HEK293 (cell line): ENCODE measurements around the gene GABBR2.

ENCODE experiments used
- CTCF ChIA-PET: fragments of 350-600 bp; formaldehyde crosslinking; extraction: SDS; loops from one replicate; lab custom pipeline; 2021; ENCODE audit warnings: antibody characterized with exemption; lab: Yijun Ruan, JAX
- POLR2A ChIA-PET: fragments of 300-600 bp; formaldehyde crosslinking; extraction: SDS; loops from one replicate; lab custom pipeline; 2020; ENCODE audit warnings: antibody characterized with exemption, inconsistent platforms; lab: Yijun Ruan, JAX
- H3K27ac ChIP-seq: fragments of 200-500 bp; sonication (Bioruptor generic); 2 replicates; pipeline ENCODE4 v1.5.1; 2014; ENCODE audit warnings: low read depth, low read length, control low read depth, inconsistent platforms; ENCODE audit errors: extremely low read depth
- H3K36me3 ChIP-seq, 2 experiments: fragments of 200-500 bp in 1 of 2; sonication (Bioruptor generic) in 1 of 2; 1 replicate in 1 of 2; 2 replicates in 1 of 2; pipeline ENCODE4 v1.5.1; 2014 to 2017; ENCODE audit warnings: inconsistent platforms in 2 of 2, low read length in 2 of 2; ENCODE audit not compliant: control insufficient read depth in 2 of 2, insufficient read depth in 1 of 2
- H3K4me1 ChIP-seq: fragments of 200-500 bp; sonication (Bioruptor generic); 2 replicates; pipeline ENCODE4 v1.5.1; 2014; ENCODE audit warnings: mild to moderate bottlenecking, low read length, inconsistent platforms; ENCODE audit not compliant: control insufficient read depth, insufficient read depth
- H3K4me3 ChIP-seq: 2 replicates; pipeline ENCODE4 v1.5.1; 2011; ENCODE audit warnings: low read depth, mild to moderate bottlenecking, control low read depth, low read length, moderate library complexity
- H3K9me3 ChIP-seq: fragments of 200-500 bp; sonication (Bioruptor generic); 2 replicates; pipeline ENCODE4 v1.5.1; 2014; ENCODE audit warnings: low read depth, low read length, inconsistent platforms; ENCODE audit not compliant: control insufficient read depth, insufficient read depth
- ATF2 ChIP-seq: fragments of 450-650 bp; formaldehyde crosslinking; IDR thresholded peaks from 2 replicates; pipeline ENCODE4 v1.5.1; 2016; ENCODE audit warnings: missing biosample characterization, missing genetic modification characterization, low read depth
- BCL6B ChIP-seq: fragments of 450-650 bp; formaldehyde crosslinking; IDR thresholded peaks from 2 replicates; pipeline ENCODE4 v1.5.1; 2017; ENCODE audit warnings: missing biosample characterization, missing genetic modification characterization
- CTCF ChIP-seq: fragments of 450-650 bp; formaldehyde crosslinking; IDR thresholded peaks from 2 replicates; pipeline ENCODE4 v1.5.1; 2016; ENCODE audit warnings: missing biosample characterization, missing genetic modification characterization
- GLI4 ChIP-seq: fragments of 450-650 bp; formaldehyde crosslinking; IDR thresholded peaks from 2 replicates; pipeline ENCODE4 v1.5.1; 2016; ENCODE audit warnings: missing biosample characterization, missing genetic modification characterization
- KLF10 ChIP-seq: fragments of 450-650 bp; IDR thresholded peaks from 2 replicates; pipeline ENCODE4 v1.5.1; 2018; ENCODE audit warnings: missing biosample characterization, mild to moderate bottlenecking, missing genetic modification characterization
- PRDM1 ChIP-seq: fragments of 450-650 bp; formaldehyde crosslinking; IDR thresholded peaks from 2 replicates; pipeline ENCODE4; 2016; ENCODE audit warnings: missing biosample characterization, missing genetic modification characterization
- PRDM2 ChIP-seq: fragments of 450-650 bp; formaldehyde crosslinking; IDR thresholded peaks from 2 replicates; pipeline ENCODE4 v1.5.1; 2016; ENCODE audit warnings: missing biosample characterization, missing genetic modification characterization, borderline replicate concordance
- SETDB1 ChIP-seq: IDR thresholded peaks from one replicate; pipeline ENCODE4 v1.6.1; 2017; ENCODE audit warnings: mild to moderate bottlenecking, low read length, moderate library complexity, mixed read lengths; ENCODE audit not compliant: insufficient read length
- SP7 ChIP-seq: fragments of 450-650 bp; formaldehyde crosslinking; IDR thresholded peaks from 2 replicates; pipeline ENCODE4 v1.5.1; 2016; ENCODE audit warnings: missing biosample characterization, missing genetic modification characterization
- ZBTB17 ChIP-seq: fragments of 450-650 bp; formaldehyde crosslinking; IDR thresholded peaks from 2 replicates; pipeline ENCODE4 v1.5.1; 2016; ENCODE audit warnings: missing biosample characterization, missing genetic modification characterization
- ZNF157 ChIP-seq: fragments of 450-650 bp; formaldehyde crosslinking; IDR thresholded peaks from 2 replicates; pipeline ENCODE4 v1.5.1; 2016; ENCODE audit warnings: missing biosample characterization, missing genetic modification characterization
- ZNF23 ChIP-seq: fragments of 450-650 bp; formaldehyde crosslinking; IDR thresholded peaks from 2 replicates; pipeline ENCODE4 v1.5.1; 2016; ENCODE audit warnings: missing biosample characterization, missing genetic modification characterization, borderline replicate concordance
- ZNF623 ChIP-seq: fragments of 450-650 bp; formaldehyde crosslinking; IDR thresholded peaks from 2 replicates; pipeline ENCODE4 v1.5.1; 2016; ENCODE audit warnings: missing biosample characterization, missing genetic modification characterization
- ZNF664 ChIP-seq: fragments of 450-650 bp; formaldehyde crosslinking; IDR thresholded peaks from 2 replicates; pipeline ENCODE4 v1.5.1; 2016; ENCODE audit warnings: missing biosample characterization, missing genetic modification characterization
- ZNF670 ChIP-seq: fragments of 450-650 bp; formaldehyde crosslinking; IDR thresholded peaks from 2 replicates; pipeline ENCODE4 v1.5.1; 2016; ENCODE audit warnings: missing biosample characterization, missing genetic modification characterization, low read depth
- ZNF677 ChIP-seq: fragments of 450-650 bp; IDR thresholded peaks from 2 replicates; pipeline ENCODE4 v1.5.0; 2018; ENCODE audit warnings: missing biosample characterization, mild to moderate bottlenecking, missing genetic modification characterization, moderate library complexity

GABBR2 gene

GRCh38 chr9:98538626-98539031, 170.1 kb downstream of the GABBR2 start:
- no peak overlapping the region for H3K27ac ChIP-seq
- POLR2A ChIA-PET = no interaction called here
- H3K4me3 ChIP-seq = no peak overlapping the region
- no peaks in the 10 kb centered on the region for H3K9me3 ChIP-seq
- TF ChIP-seq ATF2 (tag by site-specific recombination) (no peak), CTCF (tag by site-specific recombination) (no peak), ZNF677 (tag by site-specific recombination) (no peak), ZNF157 (peak; percentile 60)
- H3K4me1 ChIP-seq = no peaks in the 10 kb centered on the region
- CTCF ChIA-PET = interaction anchor here (0.5 to 1.3 kb wide), 3 partner anchors 112 to 257 kb away, joined by 3 to 5 read pairs (median 4); no protein-coding TSS in a partner anchor
- H3K36me3 ChIP-seq = no peaks in the 10 kb centered on the region

GRCh38 chr9:98538203-98538602, 170.5 kb downstream of the GABBR2 start:
- Histone ChIP-seq H3K4me1 (no peaks in the 10 kb centered on the region), H3K36me3 (no peaks in the 10 kb centered on the region)
- POLR2A ChIA-PET = no interaction called here
- TF ChIP-seq KLF10 (tag by site-specific recombination) (no peak), ZNF623 (tag by site-specific recombination) (no peak), SP7 (tag by site-specific recombination) (no peak), PRDM2 (tag by site-specific recombination) (no peak), SETDB1 (no peak), ZNF664 (tag by site-specific recombination) (no peak), BCL6B (tag by site-specific recombination) (no peak), ZNF670 (tag by site-specific recombination) (no peak), PRDM1 (tag by site-specific recombination) (no peak), ZBTB17 (no peak), GLI4 (no peak), ZNF23 (tag by site-specific recombination) (no peak)
- TF ChIP-seq, all 188 proteins: peak for 0
- CTCF ChIA-PET = interaction anchor here (0.6 to 1.3 kb wide), 2 partner anchors 238 to 257 kb away, joined by 4 to 5 read pairs; no protein-coding TSS in a partner anchor
- H3K27ac ChIP-seq = no peak overlapping the region
- no peaks in the 10 kb centered on the region for H3K9me3 ChIP-seq
- H3K4me3 ChIP-seq = no peak overlapping the region
